ENCODE measurements around the gene AKR1A1.

DNA sequence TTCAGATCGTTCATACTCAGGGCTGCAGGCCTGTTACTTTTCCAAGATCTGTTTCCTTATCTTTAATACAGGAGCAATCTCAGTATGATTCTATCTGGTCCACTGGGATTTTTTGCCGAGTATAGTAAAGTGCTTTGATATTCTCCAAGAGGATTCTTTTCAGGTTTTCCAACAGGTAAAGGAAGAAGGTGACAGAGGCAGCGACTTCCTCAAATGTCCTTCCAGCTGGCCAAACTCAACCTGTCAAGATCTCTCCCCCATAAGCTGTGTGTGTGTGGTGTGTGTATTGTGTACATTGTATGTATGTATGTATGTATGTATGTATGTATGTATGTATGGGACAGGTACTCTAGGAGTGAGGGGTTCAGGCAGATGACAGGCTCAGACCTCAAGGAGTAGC is 1.1 kb downstream of the AKR1A1 start:
- no peak for TF ChIP-seq CTCF (IDR thresholded peaks at IDR 0.05; ENCODE audit: low read length)
- no peak for TF ChIP-seq EZH2 (IDR thresholded peaks at IDR 0.05; ENCODE audit: borderline replicate concordance, low read length)

Measured in OCI-LY1 (cell line).